Ovary (tissue), 9 donors: ENCODE measurements around the gene DNM1. TPM values are rescaled to one million over a fixed set of nuclear protein-coding genes. Genes with fewer than 3 reads are reported as not detected.

Experiments
- DNase-seq, 5 donors: peaks; one replicate each; pipeline ENCODE4 v3.0.0-alpha.2; 2019 to 2020
- H3K27ac ChIP-seq, 2 donors: fragments of 200-600 bp; one replicate each; pipeline versions ENCODE4 v1.5.1 to v1.8.0; 2019 to 2022
- H3K27me3 ChIP-seq: fragments of 200-600 bp; one replicate; pipeline ENCODE4 v1.8.0; 2022
- H3K36me3 ChIP-seq: fragments of 200-600 bp; sonication (generic); one replicate; pipeline ENCODE4 v1.5.1; 2019
- H3K4me1 ChIP-seq: one replicate; pipeline ENCODE4 v1.8.1; 2013; ENCODE audit warnings: mild to moderate bottlenecking, moderate library complexity; ENCODE audit not compliant: insufficient read depth
- H3K4me3 ChIP-seq: fragments of 200-600 bp; sonication (generic); one replicate; pipeline ENCODE4 v1.5.1; 2017
- H3K9me3 ChIP-seq, 2 donors: fragments of 200-600 bp in 1 of 2; sonication (generic) in 1 of 2; one replicate each; pipeline versions ENCODE4 v1.5.1 to v1.8.1; 2013 to 2019; ENCODE audit warnings: mild to moderate bottlenecking in 1 of 2, moderate library complexity in 1 of 2
- CTCF ChIP-seq, 3 donors: fragments of 450-650 bp in 2 of 3; fragments of 200-600 bp in 1 of 3; IDR thresholded peaks; one replicate each; pipeline versions ENCODE4 v1.5.1 to v1.8.0; 2016 to 2022; ENCODE audit warnings: antibody characterized with exemption in 3 of 3, mild to moderate bottlenecking in 1 of 3
- EP300 ChIP-seq: sonication (generic); formaldehyde crosslinking; IDR thresholded peaks from one replicate; pipeline ENCODE4 v1.6.1; 2017; ENCODE audit warnings: antibody characterized with exemption
- POLR2A ChIP-seq: fragments of 450-650 bp; IDR thresholded peaks from one replicate; pipeline ENCODE4 v1.6.1; 2017; ENCODE audit warnings: antibody characterized with exemption, mild to moderate bottlenecking, moderate library complexity
- WGBS, 3 donors: extraction: QIAGEN DNeasy Blood & Tissue Kit in 1 of 3; methylation state at CpG; one replicate each; pipeline versions ENCODE4 v1.1.5 to v1.1.7; 2013 to 2017; 5-methylcytosine and 5-hydroxymethylcytosine counted together
- intact Hi-C, 4 donors: fragments of 100-400 bp; cut with DNase I; formaldehyde crosslinking; loops; one replicate each; pipeline versions ENCODE4 v1.11.0 to v1.15.1; 2022 to 2023
- polyA plus RNA-seq, 2 donors: library from polyadenylated mRNA; stranded (reverse); fragments of 200-250 nt in 1 of 2; fragments of 350-450 nt in 1 of 2; fragmentation: Illumina TruSeq in 1 of 2; extraction: RNeasy Lipid Tissue Mini Kit (QIAGEN cat#74804) in 1 of 2; gene quantifications; one replicate each; pipeline ENCODE4 v1.2.3, GENCODE V29; 2013 to 2014
- total RNA-seq, 7 donors: library from RNA; depleted of rRNA in 2 of 7; stranded (reverse); fragments of >200 nt in 2 of 7; fragmentation: NEBNext Ultra II Directional in 3 of 7; extraction: Animal tissue kit (Norgen Biotek cat#: 25700) in 3 of 7; gene quantifications; one replicate each; pipeline versions ENCODE4 v1.1.0 to v1.2.4, GENCODE V29; 2016 to 2023
- donor health status: DM: no; HTN: no; CAD: no; lungs with moderate emphysema.
- donor health status: DM: no; HTN: no; CAD: no.
- donor health status: Bipolar disorder and iron deficiency.
- donor health status: DM: yes; HTN: yes; CAD: no.
- donor health status: DM: no; HTN: no; CAD: no.
- donor health status: DM: yes; HTN: yes; CAD: no.

DNM1 gene
- total and polyA plus RNA-seq, 9 donors = 1.2 to 10.4 (median 4.6) TPM

- Histone ChIP-seq H3K27ac (no peak overlapping the region), H3K4me1 (peaks cover 3% of the 10 kb centered on the region), H3K4me3 (no peak overlapping the region), H3K36me3 (no peaks in the 10 kb centered on the region), H3K9me3 (no peaks in the 10 kb centered on the region), H3K27me3 (no peaks in the 10 kb centered on the region)
- no peak for DNase-seq
- WGBS, 3 donors = 89 to 91% (median 90%) methylated on average over 6 of the region's 6 CpGs
- intact Hi-C loops = no loop called here
- TF ChIP-seq EP300 (no peak), POLR2A (no peak), CTCF (IDR thresholded peaks at IDR 0.05) (no peak)
Measured at GRCh38 chr9:128163027-128163515, 40.1 kb upstream of the DNM1 start.

DNA sequence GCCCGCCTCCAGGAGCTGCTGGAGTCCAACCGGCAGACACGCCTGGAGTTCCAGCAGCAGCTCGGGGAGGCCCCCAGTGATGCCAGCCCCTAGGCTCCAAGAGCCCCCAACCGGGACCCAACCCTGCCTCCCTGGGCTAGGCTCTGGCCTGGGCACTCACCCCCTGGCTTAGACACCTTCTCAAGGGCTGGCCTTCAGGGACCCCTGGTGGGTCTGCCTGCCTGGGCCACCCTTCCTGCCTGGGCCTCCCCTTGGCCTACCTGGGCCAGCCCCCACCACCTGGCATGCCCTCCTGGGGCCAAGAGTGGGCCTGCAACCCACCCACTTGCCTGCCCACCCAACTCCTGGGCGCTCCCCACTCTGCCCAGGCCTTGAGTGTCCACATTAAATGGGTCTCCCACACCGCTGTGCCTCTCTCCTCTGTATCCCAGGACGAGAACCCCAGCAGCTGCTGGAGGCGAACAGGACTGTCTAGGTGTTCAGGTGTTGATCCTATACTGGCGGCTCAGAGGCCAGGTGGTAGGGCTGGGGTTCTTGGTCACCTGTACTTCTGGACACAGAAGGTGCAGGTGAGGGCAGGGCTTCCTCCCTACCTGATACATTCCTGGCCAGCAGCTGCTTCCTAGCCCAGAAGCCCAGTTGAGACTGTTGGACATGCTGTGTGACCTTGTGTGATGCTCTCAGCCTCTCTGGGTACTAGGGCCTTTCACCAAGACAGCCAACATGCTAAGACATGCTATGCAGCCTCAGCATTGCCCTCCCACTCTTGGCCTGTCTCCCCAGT lies 39.5 kb upstream of the DNM1 start:
- Histone ChIP-seq H3K27me3 (no peaks in the 10 kb centered on the region), H3K4me3 (no peak overlapping the region), H3K36me3 (no peaks in the 10 kb centered on the region), H3K27ac (no peak overlapping the region), H3K9me3 (no peaks in the 10 kb centered on the region), H3K4me1 (peaks cover 3% of the 10 kb centered on the region)
- no peak for TF ChIP-seq EP300
- TF ChIP-seq CTCF (IDR thresholded peaks at IDR 0.05) = no peak
- no peak for TF ChIP-seq POLR2A
- intact Hi-C loops = no loop called here
- peak in 1 of 5 donors; percentile 25 for DNase-seq
- 92 to 93% (median 93%) methylated on average over 10 of the region's 10 CpGs for WGBS, 3 donors

GRCh38 chr9:128164307-128164885 lies 38.8 kb upstream of the DNM1 start:
- Histone ChIP-seq H3K4me1 (peaks cover 3% of the 10 kb centered on the region), H3K27ac (no peak overlapping the region), H3K4me3 (no peak overlapping the region), H3K27me3 (no peaks in the 10 kb centered on the region), H3K36me3 (no peaks in the 10 kb centered on the region), H3K9me3 (no peaks in the 10 kb centered on the region)
- intact Hi-C loops = no loop called here
- TF ChIP-seq EP300 = no peak
- TF ChIP-seq CTCF (IDR thresholded peaks at IDR 0.05) = no peak
- TF ChIP-seq POLR2A = no peak
- no peak for DNase-seq
- WGBS, 3 donors = 61 to 71% (median 62%) methylated on average over 14 of the region's 14 CpGs

DNA sequence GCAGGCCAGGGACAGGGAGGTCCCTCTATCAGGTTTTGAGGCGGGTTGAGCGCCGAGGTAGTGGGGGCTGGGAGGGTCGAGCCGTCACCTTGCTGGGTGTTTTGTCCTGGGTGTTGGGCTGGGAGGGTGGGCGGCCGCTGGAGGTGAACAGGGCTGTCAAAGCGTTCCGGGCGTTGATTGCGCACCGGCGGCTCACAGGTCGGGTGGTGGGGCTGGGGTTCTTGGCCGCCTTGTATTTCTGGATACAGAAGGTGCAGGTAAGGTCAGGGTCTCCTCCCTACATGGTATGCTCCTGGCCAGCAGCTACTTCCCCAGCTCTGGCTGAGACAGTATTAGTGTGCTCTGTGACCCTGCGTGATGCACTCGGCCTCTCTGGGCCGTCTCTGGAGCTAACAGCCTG lies 37.0 kb upstream of the DNM1 start:
- DNase-seq = no peak
- no peak overlapping the region for H3K4me3 ChIP-seq

More for the DNA sequence above, 37.0 kb upstream of the DNM1 start:
- intact Hi-C loops = no loop called here
- WGBS, 3 donors = 88 to 92% (median 92%) methylated on average over 18 of the region's 18 CpGs
- H3K4me1 ChIP-seq = no peaks in the 10 kb centered on the region
- TF ChIP-seq CTCF (IDR thresholded peaks at IDR 0.05) (no peak), EP300 (no peak), POLR2A (no peak)
- H3K27ac ChIP-seq = no peak overlapping the region
- no peaks in the 10 kb centered on the region for H3K9me3 ChIP-seq
- no peaks in the 10 kb centered on the region for H3K27me3 ChIP-seq
- no peaks in the 10 kb centered on the region for H3K36me3 ChIP-seq
